HG03342 (cell line): ENCODE data around the gene PTPRJ.
A peak's percentile ranks its signal among the peaks of the same experiment; 100 is the strongest.

Source experiments
- ATAC-seq: cut with Tn5 transposase; IDR thresholded peaks from one replicate; pipeline ENCODE4 v1.9.1; 2021; ENCODE audit warnings: mild to moderate bottlenecking, moderate library complexity; ENCODE audit not compliant: unreplicated experiment

Gene PTPRJ

GRCh38 chr11:48141475-48142122, 161.2 kb downstream of the PTPRJ start:
- no peak for ATAC-seq

DNA sequence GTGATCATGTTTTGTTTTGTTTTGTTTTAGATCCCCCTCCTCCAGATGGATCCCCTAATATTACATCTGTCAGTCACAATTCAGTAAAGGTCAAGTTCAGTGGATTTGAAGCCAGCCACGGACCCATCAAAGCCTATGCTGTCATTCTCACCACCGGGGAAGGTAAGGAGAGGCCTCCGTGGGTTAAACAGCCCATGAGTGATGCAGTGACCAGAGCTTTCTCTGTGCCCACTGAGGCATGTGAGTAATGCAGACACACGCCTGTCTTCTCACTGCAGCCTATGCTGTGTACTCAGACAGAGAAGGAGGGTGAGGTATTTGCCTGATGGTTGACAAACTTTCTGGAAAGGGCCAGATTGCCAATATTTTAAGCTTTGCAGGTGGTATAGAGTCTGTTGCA, 162.5 kb downstream of the PTPRJ start:
- no peak for ATAC-seq

DNA sequence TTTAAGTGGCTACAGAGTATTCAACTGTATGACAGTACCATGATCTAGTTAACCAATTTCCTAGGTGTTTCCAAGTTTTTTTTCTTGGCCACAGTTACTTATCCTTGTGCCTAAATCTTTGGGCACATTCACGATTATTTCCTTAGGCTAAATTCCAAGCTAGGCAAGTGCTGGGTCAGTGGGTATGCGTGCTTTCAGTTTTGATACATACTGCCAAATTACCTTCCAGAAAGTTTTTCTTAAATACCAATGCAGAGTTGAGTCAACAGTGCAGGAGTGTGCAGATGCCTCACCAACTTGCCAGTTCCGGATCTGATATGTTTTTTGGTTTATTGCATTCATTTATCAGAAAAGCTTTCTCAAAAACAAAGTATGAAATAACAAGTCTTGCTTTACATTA, 168.4 kb downstream of the PTPRJ start:
- ATAC-seq, result no peak

GRCh38 chr11:48150213-48150612, 169.9 kb downstream of the PTPRJ start:
- no peak for ATAC-seq

DNA sequence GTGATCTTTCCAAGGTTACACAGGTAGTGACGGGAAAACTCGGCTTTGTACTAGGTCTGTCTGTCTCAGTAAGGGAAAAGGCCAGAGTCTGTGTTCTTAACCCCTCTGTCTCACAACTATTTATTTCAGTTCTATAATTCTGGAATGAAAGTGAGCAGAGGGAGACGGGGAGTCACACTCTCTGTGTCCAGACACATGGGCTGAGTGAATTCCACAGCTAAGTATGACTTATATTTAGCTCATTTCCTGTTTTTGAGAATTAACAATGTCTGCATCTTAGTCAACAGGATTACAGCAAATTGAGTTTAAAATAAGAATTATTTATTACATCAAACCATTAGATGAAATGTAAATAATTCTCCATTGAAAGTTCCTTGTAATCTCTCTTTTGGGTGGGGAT, 173.8 kb downstream of the PTPRJ start:
- ATAC-seq, result no peak

GRCh38 chr11:48161951-48162884, 181.9 kb downstream of the PTPRJ start:
- no peak for ATAC-seq

DNA sequence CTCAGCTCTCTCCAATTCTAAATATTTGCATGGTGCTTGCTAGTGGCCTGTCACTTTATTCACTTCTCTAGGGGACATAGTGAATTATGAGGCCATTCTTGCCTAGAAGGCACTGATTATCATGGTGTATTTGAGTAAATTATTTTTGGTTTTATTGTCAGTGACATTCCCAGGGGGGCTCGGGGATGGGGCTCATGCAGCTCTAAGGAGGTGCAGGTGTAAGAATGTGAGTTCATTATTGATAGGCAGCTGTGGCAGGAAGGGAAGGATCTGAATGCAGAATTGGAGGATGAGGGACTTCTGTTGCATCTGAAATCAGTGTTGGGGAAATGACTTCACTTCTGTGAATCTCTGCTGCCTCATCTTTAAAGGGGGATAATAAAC, 182.5 kb downstream of the PTPRJ start:
- no peak for ATAC-seq

DNA sequence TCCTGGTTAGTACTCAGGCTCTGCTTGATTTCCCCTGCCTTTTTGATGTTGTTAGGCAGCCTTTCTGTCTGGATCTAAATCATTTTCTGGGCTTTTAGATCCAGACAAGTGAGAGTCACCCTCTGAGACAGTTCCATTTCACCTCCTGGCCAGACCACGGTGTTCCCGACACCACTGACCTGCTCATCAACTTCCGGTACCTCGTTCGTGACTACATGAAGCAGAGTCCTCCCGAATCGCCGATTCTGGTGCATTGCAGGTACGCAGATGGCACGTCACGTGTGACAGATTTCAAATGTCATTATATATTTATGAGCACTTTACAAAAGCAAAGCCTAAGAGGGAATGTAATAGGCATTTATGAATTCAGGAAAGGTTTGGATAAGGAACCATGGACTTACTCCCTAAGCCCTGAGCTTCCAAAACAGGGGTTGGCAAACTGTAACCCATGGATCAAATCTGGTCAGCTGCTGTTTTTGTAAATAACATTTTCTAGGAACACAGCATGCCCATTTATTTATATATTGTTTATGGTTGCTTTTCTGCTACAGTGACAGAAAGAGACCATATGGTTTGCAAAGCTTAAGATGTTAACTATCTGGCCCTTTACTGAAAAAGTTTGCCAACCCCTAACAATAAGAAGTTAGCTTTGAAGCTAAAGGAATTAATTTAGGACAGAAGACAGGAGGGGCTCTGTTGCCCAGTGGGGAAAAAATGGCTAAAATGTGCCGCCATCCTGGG, 183.2 kb downstream of the PTPRJ start:
- no peak for ATAC-seq

- ATAC-seq, result no peak
These were observed 184.5 kb downstream of the PTPRJ start for GRCh38 chr11:48164836-48165235.

GRCh38 chr11:48165426-48165825, 185.1 kb downstream of the PTPRJ start:
- no peak for ATAC-seq

DNA sequence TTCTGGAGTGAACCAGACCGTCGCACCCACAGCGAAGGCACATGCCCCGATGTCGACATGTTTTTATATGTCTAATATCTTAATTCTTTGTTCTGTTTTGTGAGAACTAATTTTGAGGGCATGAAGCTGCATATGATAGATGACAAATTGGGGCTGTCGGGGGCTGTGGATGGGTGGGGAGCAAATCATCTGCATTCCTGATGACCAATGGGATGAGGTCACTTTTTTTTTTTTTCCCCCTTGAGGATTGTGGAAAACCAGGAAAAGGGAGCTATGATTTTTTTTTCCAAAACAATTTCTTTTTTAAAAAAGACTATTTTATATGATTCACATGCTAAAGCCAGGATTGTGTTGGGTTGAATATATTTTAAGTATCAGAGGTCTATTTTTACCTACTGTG, 187.0 kb downstream of the PTPRJ start:
- no peak for ATAC-seq

- no peak for ATAC-seq
These were observed 188.5 kb downstream of the PTPRJ start for GRCh38 chr11:48168815-48169214.

DNA sequence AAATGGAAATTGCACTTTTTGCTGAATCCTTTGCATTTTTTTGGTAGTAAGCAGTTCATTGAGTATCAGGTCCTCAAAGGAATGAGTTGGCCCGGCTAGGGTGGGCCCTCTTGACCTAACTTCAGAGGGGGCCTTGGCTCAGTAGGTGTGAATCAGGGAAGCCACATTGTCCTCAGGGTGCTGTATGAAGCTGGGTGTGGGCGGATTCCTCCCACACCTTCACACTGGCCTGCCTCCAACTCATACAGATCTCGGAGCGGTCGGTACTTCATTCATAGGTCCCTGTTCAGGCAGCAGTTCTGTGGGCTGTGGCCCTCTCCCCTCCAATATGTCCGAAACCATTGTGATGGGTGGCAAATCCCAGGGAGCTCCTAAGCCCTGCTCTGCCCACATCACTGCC, 188.9 kb downstream of the PTPRJ start:
- no peak for ATAC-seq

GRCh38 chr11:48169717-48170116, 189.4 kb downstream of the PTPRJ start:
- no peak for ATAC-seq

GRCh38 chr11:48170241-48171233, 190.2 kb downstream of the PTPRJ start:
- no peak for ATAC-seq

- peak; percentile 82 for ATAC-seq
These were observed 192.7 kb downstream of the PTPRJ start for GRCh38 chr11:48172818-48173609.

- ATAC-seq, result no peak
These were observed 197.3 kb downstream of the PTPRJ start for GRCh38 chr11:48177661-48178060.

DNA sequence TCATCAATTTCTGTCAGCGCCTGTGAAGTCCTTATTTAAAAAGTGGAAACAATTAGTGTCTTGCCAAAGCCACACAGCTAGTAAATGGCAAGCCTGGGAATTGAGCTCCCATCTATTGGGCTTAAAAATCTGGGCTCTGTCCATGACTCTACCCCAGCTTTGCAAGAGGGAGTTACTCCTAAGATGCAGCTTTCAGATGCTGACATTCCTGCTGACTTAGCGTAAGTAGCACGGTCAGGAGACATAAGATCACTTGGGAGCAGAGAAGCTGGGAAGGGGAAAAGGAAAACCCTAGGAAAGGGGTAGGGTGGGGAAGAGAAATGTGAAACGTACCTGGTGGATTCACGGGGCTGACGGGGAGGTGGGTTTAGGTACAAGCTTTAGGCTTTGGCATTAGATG, 200.3 kb downstream of the PTPRJ start:
- ATAC-seq, result no peak

DNA sequence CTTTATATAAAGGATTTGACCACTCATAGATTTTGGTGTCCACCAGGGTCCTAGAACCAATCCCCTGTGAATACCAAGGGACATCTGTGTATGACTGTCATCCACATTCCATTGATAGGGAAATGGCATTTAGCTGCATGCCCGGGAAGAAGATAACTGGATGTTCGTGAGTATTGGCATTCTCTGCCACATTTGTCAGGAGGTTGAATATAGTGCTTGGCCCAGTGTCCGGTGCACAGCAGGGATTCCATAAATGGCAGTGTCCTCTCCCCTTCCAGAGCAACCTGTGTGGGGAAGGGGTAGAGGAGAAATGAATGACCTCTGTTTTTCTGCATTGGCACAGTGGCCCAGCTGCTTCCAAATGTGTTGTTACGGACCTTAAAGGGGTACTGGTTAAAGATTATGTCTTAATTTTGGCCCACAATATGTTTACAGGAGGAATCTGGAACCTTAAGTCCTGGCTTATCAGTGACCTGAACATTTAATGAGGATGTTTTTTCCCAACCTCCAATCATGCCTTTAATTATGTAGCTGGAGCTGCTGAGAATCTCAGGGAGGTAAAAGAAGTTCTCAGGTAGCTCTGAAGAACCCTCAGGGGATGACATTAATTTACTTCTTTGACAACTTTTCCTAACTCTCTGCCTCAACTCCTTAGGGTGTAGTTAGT, 202.6 kb downstream of the PTPRJ start:
- no peak for ATAC-seq
